Skeletal muscle satellite cell (primary cell): ENCODE data around the gene NPSR1. TPM values are rescaled to one million over a fixed set of nuclear protein-coding genes. Genes with fewer than 3 reads are reported as not detected.
"Not testable (repeated sequence)": the region's sequence is repeated elsewhere in the genome, so short reads cannot be mapped to it uniquely, and the experiment has no call there.

ENCODE experiments used
- H3K27me3 ChIP-seq: 2 replicates; pipeline ENCODE4 v1.7.0; 2013; ENCODE audit warnings: low read length; ENCODE audit not compliant: control insufficient read depth, insufficient read depth
- H3K36me3 ChIP-seq: 2 replicates; pipeline ENCODE4 v1.7.0; 2013; ENCODE audit warnings: mild to moderate bottlenecking, control low read depth, low read length; ENCODE audit not compliant: insufficient read depth
- H3K4me1 ChIP-seq: 2 replicates; pipeline ENCODE4 v1.7.0; 2013; ENCODE audit warnings: low read length; ENCODE audit not compliant: control insufficient read depth, insufficient read depth
- H3K4me2 ChIP-seq: 2 replicates; pipeline ENCODE4 v1.7.0; 2013; ENCODE audit warnings: mild to moderate bottlenecking, low read length
- H3K4me3 ChIP-seq: 2 replicates; pipeline ENCODE4 v1.7.0; 2013; ENCODE audit warnings: low read length
- H3K9ac ChIP-seq: 2 replicates; pipeline ENCODE4 v1.7.0; 2013; ENCODE audit warnings: mild to moderate bottlenecking, low read depth, low read length, moderate library complexity
- H3K9me3 ChIP-seq: replicated peaks from 2 replicates; pipeline ENCODE4 v1.7.0; 2013; ENCODE audit warnings: mild to moderate bottlenecking, control low read depth, low read length
- total RNA-seq: library from RNA; depleted of rRNA; stranded (reverse); fragments of >200 nt; gene quantifications from 2 replicates; pipeline ENCODE4 v1.2.3, GENCODE V29; 2012; rRNA removed

The NPSR1 gene
- not detected in 2 replicates for total RNA-seq

GRCh38 chr7:34657632-34658268 is at the start of gene NPSR1:
NPSR1 (plus strand) TSS chr7:34658218; CDS start chr7:34658413, 195 bp downstream.
- H3K4me2 ChIP-seq, result no peak within 1 kb of the TSS
- H3K9ac ChIP-seq, result no peak within 1 kb of the TSS
- H3K9me3 ChIP-seq, result no peaks in the 10 kb centered on the region
- no peaks in the 10 kb centered on the region for H3K4me1 ChIP-seq
- H3K4me3 ChIP-seq, result no peak within 1 kb of the TSS
- H3K27me3 ChIP-seq, result no peaks in the 10 kb centered on the region
- no peaks in the 10 kb centered on the region for H3K36me3 ChIP-seq

GRCh38 chr7:34612661-34613060 is 45.4 kb upstream of the NPSR1 start:
- no peaks in the 10 kb centered on the region for H3K27me3 ChIP-seq
- H3K9ac ChIP-seq, result no peak overlapping the region
- H3K4me3 ChIP-seq, result no peak overlapping the region
- no peaks in the 10 kb centered on the region for H3K9me3 ChIP-seq
- no peaks in the 10 kb centered on the region for H3K4me1 ChIP-seq
- H3K4me2 ChIP-seq, result no peak overlapping the region
- H3K36me3 ChIP-seq, result no peaks in the 10 kb centered on the region

- Histone ChIP-seq H3K4me2 (no peak overlapping the region), H3K4me3 (no peak overlapping the region), H3K36me3 (no peaks in the 10 kb centered on the region), H3K27me3 (no peaks in the 10 kb centered on the region), H3K9ac (no peak overlapping the region), H3K9me3 (no peaks in the 10 kb centered on the region), H3K4me1 (no peaks in the 10 kb centered on the region)
Observed at GRCh38 chr7:34620425-34620824, 37.6 kb upstream of the NPSR1 start.

- H3K4me1 ChIP-seq, result no peaks in the 10 kb centered on the region
- no peaks in the 10 kb centered on the region for H3K9me3 ChIP-seq
- H3K4me2 ChIP-seq, result no peak overlapping the region
Observed at GRCh38 chr7:34622182-34622581, 35.8 kb upstream of the NPSR1 start.

GRCh38 chr7:34622771-34623250 is 35.2 kb upstream of the NPSR1 start:
- H3K9ac ChIP-seq, result no peak overlapping the region
- H3K4me2 ChIP-seq, result no peak overlapping the region
- no peaks in the 10 kb centered on the region for H3K27me3 ChIP-seq
- H3K4me1 ChIP-seq, result no peaks in the 10 kb centered on the region
- H3K36me3 ChIP-seq, result no peaks in the 10 kb centered on the region
- H3K9me3 ChIP-seq, result no peaks in the 10 kb centered on the region
- H3K4me3 ChIP-seq, result no peak overlapping the region

More at GRCh38 chr7:34622182-34622581, 35.8 kb upstream of the NPSR1 start:
- H3K27me3 ChIP-seq, result no peaks in the 10 kb centered on the region
- H3K9ac ChIP-seq, result no peak overlapping the region
- no peaks in the 10 kb centered on the region for H3K36me3 ChIP-seq
- no peak overlapping the region for H3K4me3 ChIP-seq

- not testable (repeated sequence) for H3K36me3 ChIP-seq, H3K9ac ChIP-seq
Observed at GRCh38 chr7:34628618-34629017, 29.4 kb upstream of the NPSR1 start.

GRCh38 chr7:34652809-34653208 is 5.2 kb upstream of the NPSR1 start:
- no peaks in the 10 kb centered on the region for H3K27me3 ChIP-seq
- H3K9me3 ChIP-seq, result no peaks in the 10 kb centered on the region
- H3K4me2 ChIP-seq, result no peak overlapping the region
- H3K36me3 ChIP-seq, result no peaks in the 10 kb centered on the region
- no peaks in the 10 kb centered on the region for H3K4me1 ChIP-seq
- H3K4me3 ChIP-seq, result no peak overlapping the region
- H3K9ac ChIP-seq, result no peak overlapping the region

More at GRCh38 chr7:34628618-34629017, 29.4 kb upstream of the NPSR1 start:
- not testable (repeated sequence) for H3K4me1 ChIP-seq, H3K4me3 ChIP-seq, H3K27me3 ChIP-seq, H3K9me3 ChIP-seq, H3K4me2 ChIP-seq

- Histone ChIP-seq H3K4me1 (no peaks in the 10 kb centered on the region), H3K9me3 (no peaks in the 10 kb centered on the region), H3K4me3 (no peak overlapping the region), H3K36me3 (no peaks in the 10 kb centered on the region), H3K9ac (no peak overlapping the region), H3K27me3 (no peaks in the 10 kb centered on the region), H3K4me2 (no peak overlapping the region)
Observed at GRCh38 chr7:34653787-34654186, 4.2 kb upstream of the NPSR1 start.

GRCh38 chr7:34655384-34655783 is 2.6 kb upstream of the NPSR1 start:
- Histone ChIP-seq H3K4me3 (no peak overlapping the region), H3K4me1 (no peaks in the 10 kb centered on the region), H3K9me3 (no peaks in the 10 kb centered on the region), H3K27me3 (no peaks in the 10 kb centered on the region), H3K4me2 (no peak overlapping the region), H3K36me3 (no peaks in the 10 kb centered on the region), H3K9ac (no peak overlapping the region)

GRCh38 chr7:34656041-34656440 is 2.0 kb upstream of the NPSR1 start:
- Histone ChIP-seq H3K36me3 (no peaks in the 10 kb centered on the region), H3K9me3 (no peaks in the 10 kb centered on the region), H3K9ac (no peak overlapping the region), H3K27me3 (no peaks in the 10 kb centered on the region), H3K4me3 (no peak overlapping the region), H3K4me2 (no peak overlapping the region), H3K4me1 (no peaks in the 10 kb centered on the region)

GRCh38 chr7:34659472-34660075 is 1.6 kb downstream of the NPSR1 start:
- Histone ChIP-seq H3K9me3 (no peaks in the 10 kb centered on the region), H3K36me3 (no peaks in the 10 kb centered on the region), H3K4me1 (no peaks in the 10 kb centered on the region), H3K4me2 (no peak overlapping the region), H3K27me3 (no peaks in the 10 kb centered on the region), H3K4me3 (no peak overlapping the region), H3K9ac (no peak overlapping the region)
